Gastrocnemius medialis (tissue), 4 donors: ENCODE results near the gene AKR1B15. TPM values are rescaled to one million over a fixed set of nuclear protein-coding genes. Genes with fewer than 3 reads are reported as not detected.

Source experiments
- ATAC-seq, 2 donors: fragments of 150-250 bp; one replicate each; pipeline ENCODE4 v1.9.1; 2016
- DNase-seq, 2 donors: peaks; one replicate each; pipeline ENCODE4 v3.0.0-alpha.2; 2019
- H3K27ac ChIP-seq, 4 donors: fragments of 200-600 bp; sonication (generic); 1 replicate in 1 of 4; 2 replicates in 3 of 4; pipeline ENCODE4 v1.5.1; 2016 to 2018; ENCODE audit warnings: mild to moderate bottlenecking in 2 of 4, moderate library complexity in 1 of 4
- H3K27me3 ChIP-seq, 3 donors: fragments of 200-600 bp; sonication (generic) in 2 of 3; 1 replicate in 1 of 3; 2 replicates in 2 of 3; pipeline versions ENCODE4 v1.5.1 to v1.6.0; 2016 to 2019; ENCODE audit warnings: mild to moderate bottlenecking in 1 of 3, moderate library complexity in 1 of 3
- H3K36me3 ChIP-seq, 2 donors: fragments of 200-600 bp; sonication (generic) in 1 of 2; one replicate each; pipeline ENCODE4 v1.5.1; 2017 to 2018
- H3K4me1 ChIP-seq, 2 donors: fragments of 200-600 bp; sonication (generic) in 1 of 2; one replicate each; pipeline ENCODE4 v1.5.1; 2016 to 2017; ENCODE audit warnings: mild to moderate bottlenecking in 2 of 2
- H3K4me3 ChIP-seq, 4 donors: fragments of 200-600 bp; sonication (generic) in 3 of 4; 1 replicate in 1 of 4; 2 replicates in 3 of 4; pipeline ENCODE4 v1.5.1; 2016 to 2019; ENCODE audit warnings: mild to moderate bottlenecking in 2 of 4
- H3K9me3 ChIP-seq, 3 donors: fragments of 200-600 bp; sonication (generic) in 2 of 3; 1 replicate in 1 of 3; 2 replicates in 2 of 3; pipeline ENCODE4 v1.5.1; 2016 to 2019
- POLR2A ChIP-seq, 2 donors: fragments of 450-650 bp; IDR thresholded peaks; one replicate each; pipeline ENCODE4 v1.6.1; 2017; ENCODE audit warnings: antibody characterized with exemption in 2 of 2, mild to moderate bottlenecking in 2 of 2, moderate library complexity in 2 of 2
- in situ Hi-C, 4 donors: fragments of 200-750 bp; cut with MboI; loops; one replicate each; pipeline versions ENCODE4 v1.15.0 to v1.8.0; 2017; ENCODE audit warnings: low sequenced_read_pairs in 4 of 4
- intact Hi-C: fragments of 100-400 bp; cut with DNase I; formaldehyde crosslinking; loops from one replicate; pipeline ENCODE4 v1.15.1; 2023; ENCODE audit warnings: low total_unique reads
- total RNA-seq, 4 donors: library from RNA; depleted of rRNA; stranded (reverse); fragments of >200 nt; gene quantifications; one replicate each; pipeline versions ENCODE4 v1.1.0 to v1.2.3, GENCODE V29; 2016
- TF ChIP-seq, protein P1 (sequence below), 5 experiments: fragments of 450-650 bp in 3 of 5; fragments of 200-600 bp in 2 of 5; sonication (generic) in 2 of 5; IDR thresholded peaks in 4 of 5; conservative IDR thresholded peaks in 1 of 5; 1 replicate in 4 of 5; 2 replicates in 1 of 5; pipeline ENCODE4 v1.5.1; 2016 to 2019; ENCODE audit warnings: antibody characterized with exemption in 5 of 5, mild to moderate bottlenecking in 3 of 5, moderate library complexity in 3 of 5

AKR1B15 gene
- total RNA-seq, 4 donors from 2014 or later, result 1.9 to 77.5 (median 10.3) TPM

DNA sequence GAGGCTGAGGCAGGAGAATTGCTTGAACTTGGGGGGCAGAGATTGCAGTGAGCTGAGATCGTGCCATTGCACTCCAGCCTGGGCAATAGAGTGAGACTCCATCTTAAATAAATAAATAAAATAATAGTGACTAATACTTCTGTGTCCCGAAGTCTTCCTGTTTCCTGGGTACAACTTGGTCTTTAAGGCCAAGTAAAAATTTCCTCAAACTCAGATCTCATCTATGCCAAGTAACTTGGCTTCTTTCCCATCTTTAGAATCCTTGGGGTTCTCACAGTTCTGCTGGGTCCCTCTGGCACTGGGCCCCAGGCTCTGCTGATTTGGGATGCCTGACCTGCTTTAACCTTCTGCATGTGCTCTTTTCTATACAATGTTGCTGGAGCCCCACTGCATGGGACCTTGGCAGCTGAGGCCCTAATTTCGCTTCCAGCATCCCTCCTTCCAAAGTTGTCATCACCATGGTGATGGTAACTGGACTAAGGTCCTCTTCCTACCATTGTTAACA, 44.2 kb upstream of the AKR1B15 start:
- TF ChIP-seq POLR2A (IDR thresholded peaks at IDR 0.05), result no peak
- TF ChIP-seq, protein P1, sequence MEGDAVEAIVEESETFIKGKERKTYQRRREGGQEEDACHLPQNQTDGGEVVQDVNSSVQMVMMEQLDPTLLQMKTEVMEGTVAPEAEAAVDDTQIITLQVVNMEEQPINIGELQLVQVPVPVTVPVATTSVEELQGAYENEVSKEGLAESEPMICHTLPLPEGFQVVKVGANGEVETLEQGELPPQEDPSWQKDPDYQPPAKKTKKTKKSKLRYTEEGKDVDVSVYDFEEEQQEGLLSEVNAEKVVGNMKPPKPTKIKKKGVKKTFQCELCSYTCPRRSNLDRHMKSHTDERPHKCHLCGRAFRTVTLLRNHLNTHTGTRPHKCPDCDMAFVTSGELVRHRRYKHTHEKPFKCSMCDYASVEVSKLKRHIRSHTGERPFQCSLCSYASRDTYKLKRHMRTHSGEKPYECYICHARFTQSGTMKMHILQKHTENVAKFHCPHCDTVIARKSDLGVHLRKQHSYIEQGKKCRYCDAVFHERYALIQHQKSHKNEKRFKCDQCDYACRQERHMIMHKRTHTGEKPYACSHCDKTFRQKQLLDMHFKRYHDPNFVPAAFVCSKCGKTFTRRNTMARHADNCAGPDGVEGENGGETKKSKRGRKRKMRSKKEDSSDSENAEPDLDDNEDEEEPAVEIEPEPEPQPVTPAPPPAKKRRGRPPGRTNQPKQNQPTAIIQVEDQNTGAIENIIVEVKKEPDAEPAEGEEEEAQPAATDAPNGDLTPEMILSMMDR (IDR thresholded peaks at IDR 0.05 in 4 of 5, conservative IDR thresholded peaks at IDR 0.05 in 1 of 5), result no peak
- ATAC-seq (no peak), DNase-seq (no peak)
- no peaks in the 10 kb centered on the region for H3K27me3 ChIP-seq
- H3K9me3 ChIP-seq, result no peaks in the 10 kb centered on the region
- in situ Hi-C loops, result loop anchor here in 2 of 4 donors (10.0 to 25.0 kb wide), 2 partner anchors 70 to 108 kb away; no protein-coding TSS in a partner anchor
- peaks cover 2% of the 10 kb centered on the region in 2 donors for H3K4me1 ChIP-seq
- no peaks in the 10 kb centered on the region for H3K36me3 ChIP-seq
- H3K27ac ChIP-seq, result no peak overlapping the region
- intact Hi-C loops, result loop anchor here (5.0 kb wide), 1 partner anchor 47 kb away; the partner anchor contains the start of gene AKR1B1
- no peak overlapping the region for H3K4me3 ChIP-seq

DNA sequence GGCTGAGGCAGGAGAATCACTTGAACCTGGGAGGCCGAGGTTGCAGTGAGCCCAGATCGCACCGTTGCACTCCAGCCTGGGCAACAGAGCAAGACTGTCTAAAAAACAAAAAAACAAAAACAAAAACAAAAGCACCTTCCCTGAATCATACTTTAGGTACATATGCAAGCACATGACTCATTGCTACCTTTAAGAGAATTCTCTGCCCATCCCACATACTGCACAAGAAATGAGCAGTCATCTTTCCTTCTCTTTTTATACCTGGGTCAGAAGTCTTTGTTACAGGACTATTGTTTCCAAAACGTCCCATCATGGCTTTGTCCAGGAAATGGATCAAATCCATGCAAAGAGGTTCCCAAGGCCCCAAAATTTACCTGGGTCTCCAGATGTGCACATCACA, 43.1 kb upstream of the AKR1B15 start:
- ATAC-seq, result no peak
- H3K4me1 ChIP-seq, result peaks cover 2% of the 10 kb centered on the region in 2 donors
- H3K27me3 ChIP-seq, result no peaks in the 10 kb centered on the region
- no peak overlapping the region for H3K4me3 ChIP-seq
- H3K9me3 ChIP-seq, result no peaks in the 10 kb centered on the region
- no peaks in the 10 kb centered on the region for H3K36me3 ChIP-seq
- in situ Hi-C loops (loop anchor here in 2 of 4 donors (10.0 to 25.0 kb wide), 2 partner anchors 71 to 106 kb away; no protein-coding TSS in a partner anchor), intact Hi-C loops (no loop called here)
- DNase-seq, result no peak
- H3K27ac ChIP-seq, result no peak overlapping the region
- TF ChIP-seq, protein P1 (IDR thresholded peaks at IDR 0.05 in 4 of 5, conservative IDR thresholded peaks at IDR 0.05 in 1 of 5), result no peak
- no peak for TF ChIP-seq POLR2A (IDR thresholded peaks at IDR 0.05)

DNA sequence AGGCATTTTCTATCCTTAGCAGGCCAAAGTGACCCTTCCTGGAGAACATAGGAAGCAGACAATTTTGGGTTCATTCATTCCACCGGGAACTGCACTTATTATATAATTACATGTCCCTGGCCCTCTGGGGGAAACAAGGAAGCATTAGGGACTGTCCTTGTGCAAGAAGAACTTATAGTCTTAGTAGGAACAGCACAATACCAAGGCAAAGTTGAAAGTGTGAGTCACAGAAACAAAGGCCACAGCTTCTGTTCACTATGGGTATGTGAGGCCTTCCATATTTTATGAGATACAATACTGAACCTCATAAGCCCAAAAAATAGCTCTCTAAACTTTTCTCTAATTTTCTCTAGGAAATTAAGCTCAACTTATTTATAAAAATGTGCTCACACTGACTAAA, 39.9 kb upstream of the AKR1B15 start:
- Histone ChIP-seq H3K36me3 (no peaks in the 10 kb centered on the region), H3K4me3 (no peak overlapping the region), H3K27ac (no peak overlapping the region), H3K9me3 (no peaks in the 10 kb centered on the region), H3K27me3 (no peaks in the 10 kb centered on the region), H3K4me1 (peaks cover 0 to 2% of the 10 kb centered on the region in 2 donors)
- TF ChIP-seq, protein P1 (IDR thresholded peaks at IDR 0.05 in 4 of 5, conservative IDR thresholded peaks at IDR 0.05 in 1 of 5), result no peak
- ATAC-seq (no peak), DNase-seq (no peak)
- intact Hi-C loops, result no loop called here
- in situ Hi-C loops, result loop anchor here in 2 of 4 donors (10.0 to 25.0 kb wide), 2 partner anchors 74 to 103 kb away; no protein-coding TSS in a partner anchor

DNA sequence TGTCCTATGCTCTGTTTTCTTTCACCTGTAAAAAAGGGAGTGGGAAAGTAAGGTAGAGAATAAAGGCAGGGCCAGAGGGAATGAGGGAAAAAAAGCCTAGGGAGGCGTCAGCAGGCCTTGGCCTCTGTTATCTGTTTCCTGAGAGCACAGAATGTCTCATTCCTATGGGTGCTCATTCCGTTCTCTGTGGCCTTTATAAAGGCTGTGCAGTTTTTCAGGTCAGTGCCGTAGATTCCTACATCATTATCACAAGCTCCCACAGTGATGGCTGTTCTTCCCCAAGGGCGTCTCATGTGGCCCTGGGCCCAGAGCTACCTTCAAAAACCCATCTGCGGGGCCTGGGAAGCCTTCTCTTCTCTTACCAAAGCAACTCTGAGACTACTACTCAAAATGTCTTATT, 38.3 kb upstream of the AKR1B15 start:
- H3K36me3 ChIP-seq, result no peaks in the 10 kb centered on the region
- TF ChIP-seq, protein P1 (IDR thresholded peaks at IDR 0.05 in 4 of 5, conservative IDR thresholded peaks at IDR 0.05 in 1 of 5), result no peak
- no peak for TF ChIP-seq POLR2A (IDR thresholded peaks at IDR 0.05)
- in situ Hi-C loops, result loop anchor here (5.0 to 25.0 kb wide), 5 partner anchors 42 to 104 kb away; no protein-coding TSS in a partner anchor
- H3K27ac ChIP-seq, result no peak overlapping the region
- no peaks in the 10 kb centered on the region for H3K27me3 ChIP-seq
- intact Hi-C loops, result no loop called here
- peaks cover 15 to 17% of the 10 kb centered on the region in 2 donors for H3K4me1 ChIP-seq
- DNase-seq (no peak), ATAC-seq (no peak)
- H3K4me3 ChIP-seq, result no peak overlapping the region
- H3K9me3 ChIP-seq, result no peaks in the 10 kb centered on the region
